ENCODE data around the gene TMEM39B. TPM values are rescaled to one million over a fixed set of nuclear protein-coding genes. Genes with fewer than 3 reads are reported as not detected.

The TMEM39B gene
- polyA plus RNA-seq, 1 donor = 14.9 TPM

DNA sequence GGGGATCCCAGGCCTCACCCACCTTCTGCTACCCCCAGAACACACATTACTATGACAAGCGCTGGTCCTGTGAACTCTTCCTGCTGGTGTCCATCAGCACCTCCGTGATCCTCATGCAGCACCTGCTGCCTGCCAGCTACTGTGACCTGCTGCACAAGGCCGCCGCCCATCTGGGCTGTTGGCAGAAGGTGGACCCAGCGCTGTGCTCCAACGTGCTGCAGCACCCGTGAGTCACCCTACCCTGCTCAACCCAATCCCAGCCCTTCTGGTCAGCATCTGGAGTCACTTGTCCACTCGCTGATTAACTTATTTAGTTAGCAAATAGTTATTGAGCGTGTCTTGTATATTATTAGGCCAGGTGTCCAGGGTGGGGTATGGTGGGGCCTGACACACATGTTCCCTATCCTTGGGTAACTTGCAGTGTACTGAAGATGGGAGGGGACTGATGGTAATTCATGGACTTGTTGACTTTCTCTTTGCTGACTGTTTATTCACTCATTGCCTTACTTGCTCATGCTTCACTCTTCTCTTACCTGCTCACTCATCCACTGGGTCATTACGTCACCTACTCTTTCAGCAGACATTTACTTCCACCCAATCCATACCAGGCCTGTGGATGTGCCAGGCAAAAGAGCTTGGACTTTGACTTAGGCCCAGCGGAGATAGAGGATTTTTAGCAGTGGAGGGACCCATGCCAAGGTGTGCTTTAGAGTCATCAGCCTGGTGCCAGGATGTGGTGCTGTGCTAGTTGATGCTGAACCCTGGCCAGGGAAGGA, 22.2 kb downstream of the TMEM39B start:
- H3K4me3 ChIP-seq (ENCODE audit: low read length) = no peak overlapping the region
- DNase-seq = peak in 1 of 2 donors; percentile 64
- WGBS (ENCODE audit: insufficient coverage, low lambda C conversion rate) = no CpG with 5 or more reads among the region's 11 CpGs
- no peak overlapping the region for H3K27ac ChIP-seq (ENCODE audit: low read length)
- H3K9me3 ChIP-seq (ENCODE audit: control insufficient read depth, low read depth, low read length) = no peaks in the 10 kb centered on the region
- peaks cover 56% of the 10 kb centered on the region for H3K36me3 ChIP-seq (ENCODE audit: control insufficient read depth, insufficient read depth, low read length)
- H3K4me1 ChIP-seq (ENCODE audit: control insufficient read depth, insufficient read depth, low read length) = no peaks in the 10 kb centered on the region
- no peaks in the 10 kb centered on the region for H3K27me3 ChIP-seq (ENCODE audit: control insufficient read depth, insufficient read depth, low read length)

DNA sequence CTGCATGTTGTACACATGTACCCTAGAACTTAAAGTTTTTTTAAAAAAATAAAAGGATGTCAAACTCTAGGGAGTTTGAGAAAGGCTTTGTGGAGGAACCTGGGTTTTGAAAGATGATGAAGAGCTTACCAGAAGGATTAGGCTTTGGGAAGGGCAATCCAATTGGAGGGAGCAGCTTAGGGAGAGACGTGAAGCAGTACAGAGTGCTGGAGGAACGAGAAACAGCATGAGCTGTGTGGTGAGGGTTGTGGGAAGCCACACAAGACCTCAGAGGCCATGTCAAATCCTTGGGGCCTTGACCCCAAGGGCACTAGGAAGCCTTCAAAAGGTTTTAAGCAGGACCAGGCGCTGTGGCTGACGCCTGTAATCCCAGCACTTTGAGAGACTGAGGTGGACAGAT, 26.7 kb downstream of the TMEM39B start:
- no peaks in the 10 kb centered on the region for H3K27me3 ChIP-seq (ENCODE audit: control insufficient read depth, insufficient read depth, low read length)
- no peaks in the 10 kb centered on the region for H3K9me3 ChIP-seq (ENCODE audit: control insufficient read depth, low read depth, low read length)
- DNase-seq = no peak
- H3K36me3 ChIP-seq (ENCODE audit: control insufficient read depth, insufficient read depth, low read length) = peaks cover 42% of the 10 kb centered on the region
- peaks cover 9% of the 10 kb centered on the region for H3K4me1 ChIP-seq (ENCODE audit: control insufficient read depth, insufficient read depth, low read length)
- H3K27ac ChIP-seq (ENCODE audit: low read length) = no peak overlapping the region
- no peak overlapping the region for H3K4me3 ChIP-seq (ENCODE audit: low read length)
- no CpG with 5 or more reads among the region's 4 CpGs for WGBS (ENCODE audit: insufficient coverage, low lambda C conversion rate)

DNA sequence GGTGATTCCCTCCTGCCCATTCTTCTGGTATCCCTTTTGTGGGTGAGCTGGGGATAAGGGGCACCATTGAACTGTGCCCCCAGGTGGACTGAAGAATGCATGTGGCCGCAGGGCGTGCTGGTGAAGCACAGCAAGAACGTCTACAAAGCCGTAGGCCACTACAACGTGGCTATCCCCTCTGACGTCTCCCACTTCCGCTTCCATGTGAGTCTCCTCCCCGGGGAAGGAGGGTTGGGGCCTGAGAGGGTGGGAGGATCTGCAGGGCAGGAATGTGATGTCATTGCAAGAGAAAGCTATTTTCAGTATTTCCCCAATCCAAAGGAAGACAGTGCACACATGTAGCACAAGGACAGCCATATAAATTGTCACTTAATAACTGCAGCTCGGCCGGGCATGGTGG, 27.6 kb downstream of the TMEM39B start:
- DNase-seq = no peak
- Histone ChIP-seq H3K27me3 (ENCODE audit: control insufficient read depth, insufficient read depth, low read length) (no peaks in the 10 kb centered on the region), H3K4me3 (ENCODE audit: low read length) (no peak overlapping the region), H3K27ac (ENCODE audit: low read length) (no peak overlapping the region), H3K36me3 (ENCODE audit: control insufficient read depth, insufficient read depth, low read length) (peaks cover 33% of the 10 kb centered on the region), H3K4me1 (ENCODE audit: control insufficient read depth, insufficient read depth, low read length) (peaks cover 9% of the 10 kb centered on the region), H3K9me3 (ENCODE audit: control insufficient read depth, low read depth, low read length) (no peaks in the 10 kb centered on the region)
- WGBS (ENCODE audit: insufficient coverage, low lambda C conversion rate) = no CpG with 5 or more reads among the region's 10 CpGs

DNA sequence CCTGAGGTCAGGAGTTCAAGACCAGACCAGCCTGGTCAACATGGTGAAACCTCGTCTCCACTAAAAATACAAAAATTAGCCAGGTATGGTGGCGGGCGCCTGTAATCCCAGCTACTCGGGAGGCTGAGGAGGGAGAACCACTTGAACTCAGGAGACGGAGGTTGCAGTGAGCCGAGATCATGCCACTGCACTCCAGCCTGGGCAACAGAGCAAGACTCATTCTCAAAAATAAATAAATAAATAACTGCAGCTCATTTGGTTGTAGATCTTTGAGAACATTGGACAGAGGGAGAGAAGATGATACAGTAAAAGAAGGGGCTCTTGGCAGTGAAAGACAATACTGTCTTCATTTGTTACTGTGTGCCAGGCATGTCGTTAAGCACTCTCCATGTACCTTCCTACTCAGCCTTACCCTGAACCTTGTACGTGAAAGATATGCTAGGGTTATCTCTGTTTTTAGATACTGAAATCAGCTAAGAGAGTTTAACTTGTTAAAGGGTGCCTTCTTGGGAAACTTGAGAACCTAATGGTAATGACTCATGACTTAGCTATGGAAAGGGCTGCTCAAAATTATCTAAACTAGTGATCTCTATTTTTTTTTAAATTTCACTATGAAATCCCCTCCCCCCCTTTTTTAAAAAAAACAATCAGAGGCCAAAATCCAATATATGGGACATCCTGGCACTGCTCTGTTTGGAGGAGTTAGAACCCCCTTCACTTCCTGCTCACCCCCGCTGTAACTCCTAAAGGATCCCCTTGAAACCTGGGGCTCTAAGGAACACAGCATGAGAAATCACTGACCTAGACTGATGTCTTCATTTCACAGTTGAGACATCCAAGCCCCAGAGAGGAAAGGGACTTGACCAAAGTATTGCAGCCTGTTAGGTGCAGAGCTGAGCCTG, 28.3 kb downstream of the TMEM39B start:
- no peaks in the 10 kb centered on the region for H3K9me3 ChIP-seq (ENCODE audit: control insufficient read depth, low read depth, low read length)
- H3K36me3 ChIP-seq (ENCODE audit: control insufficient read depth, insufficient read depth, low read length) = peaks cover 26% of the 10 kb centered on the region
- H3K4me1 ChIP-seq (ENCODE audit: control insufficient read depth, insufficient read depth, low read length) = peaks cover 9% of the 10 kb centered on the region
- no peak overlapping the region for H3K27ac ChIP-seq (ENCODE audit: low read length)
- no peaks in the 10 kb centered on the region for H3K27me3 ChIP-seq (ENCODE audit: control insufficient read depth, insufficient read depth, low read length)
- peak; percentile 21 to 59 for DNase-seq
- no peak overlapping the region for H3K4me3 ChIP-seq (ENCODE audit: low read length)
- WGBS (ENCODE audit: insufficient coverage, low lambda C conversion rate) = no CpG with 5 or more reads among the region's 9 CpGs

DNA sequence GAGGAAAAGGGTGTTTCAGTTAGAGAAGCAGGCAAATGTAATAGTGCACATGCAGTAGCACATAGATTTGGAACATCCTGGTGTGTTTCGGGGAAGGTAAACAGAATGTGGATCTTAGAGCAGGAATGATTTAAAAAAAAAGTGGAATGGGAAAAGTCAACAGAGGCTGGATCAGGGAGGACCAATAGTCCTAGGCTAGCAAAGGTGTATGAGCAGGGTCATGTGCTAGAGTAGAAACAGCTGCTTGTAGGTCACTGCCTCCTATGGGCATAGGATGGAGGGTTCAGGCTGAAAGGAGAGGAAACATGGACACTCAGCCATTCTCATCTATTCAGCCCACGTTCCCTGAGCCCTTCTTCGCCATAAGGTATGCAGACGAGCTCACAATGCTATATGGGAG, 31.4 kb downstream of the TMEM39B start:
- Histone ChIP-seq H3K4me1 (ENCODE audit: control insufficient read depth, insufficient read depth, low read length) (peaks cover 9% of the 10 kb centered on the region), H3K4me3 (ENCODE audit: low read length) (no peak overlapping the region), H3K27me3 (ENCODE audit: control insufficient read depth, insufficient read depth, low read length) (no peaks in the 10 kb centered on the region), H3K27ac (ENCODE audit: low read length) (no peak overlapping the region), H3K9me3 (ENCODE audit: control insufficient read depth, low read depth, low read length) (no peaks in the 10 kb centered on the region), H3K36me3 (ENCODE audit: control insufficient read depth, insufficient read depth, low read length) (peaks cover 15% of the 10 kb centered on the region)
- WGBS (ENCODE audit: insufficient coverage, low lambda C conversion rate) = no CpG with 5 or more reads among the region's 4 CpGs
- DNase-seq = peak in 1 of 2 donors; percentile 26

DNA sequence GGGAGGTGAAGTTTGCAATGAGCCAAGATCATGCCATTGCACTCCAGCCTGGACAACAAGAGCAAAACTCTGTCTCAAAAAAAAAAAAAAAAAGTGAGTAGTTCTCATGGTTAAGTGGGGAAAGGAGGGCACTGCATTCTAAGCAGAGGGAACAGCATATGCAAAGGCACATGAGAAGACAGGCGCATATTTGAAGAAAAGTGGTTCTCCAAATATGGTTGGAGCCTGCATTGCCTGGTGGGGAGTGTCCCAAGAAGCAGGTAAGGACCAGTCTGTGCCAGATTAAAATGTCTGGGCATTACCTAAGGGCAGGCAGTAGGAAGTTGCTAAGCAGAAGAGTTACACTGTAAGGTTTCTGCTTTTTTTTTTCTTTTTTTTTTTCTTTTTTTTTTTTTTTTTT, 32.6 kb downstream of the TMEM39B start:
- Histone ChIP-seq H3K36me3 (ENCODE audit: control insufficient read depth, insufficient read depth, low read length) (peaks cover 10% of the 10 kb centered on the region), H3K27me3 (ENCODE audit: control insufficient read depth, insufficient read depth, low read length) (no peaks in the 10 kb centered on the region), H3K9me3 (ENCODE audit: control insufficient read depth, low read depth, low read length) (no peaks in the 10 kb centered on the region), H3K4me1 (ENCODE audit: control insufficient read depth, insufficient read depth, low read length) (peaks cover 9% of the 10 kb centered on the region), H3K27ac (ENCODE audit: low read length) (no peak overlapping the region), H3K4me3 (ENCODE audit: low read length) (no peak overlapping the region)
- WGBS (ENCODE audit: insufficient coverage, low lambda C conversion rate) = no CpG with 5 or more reads among the region's 1 CpG
- DNase-seq = no peak

DNA sequence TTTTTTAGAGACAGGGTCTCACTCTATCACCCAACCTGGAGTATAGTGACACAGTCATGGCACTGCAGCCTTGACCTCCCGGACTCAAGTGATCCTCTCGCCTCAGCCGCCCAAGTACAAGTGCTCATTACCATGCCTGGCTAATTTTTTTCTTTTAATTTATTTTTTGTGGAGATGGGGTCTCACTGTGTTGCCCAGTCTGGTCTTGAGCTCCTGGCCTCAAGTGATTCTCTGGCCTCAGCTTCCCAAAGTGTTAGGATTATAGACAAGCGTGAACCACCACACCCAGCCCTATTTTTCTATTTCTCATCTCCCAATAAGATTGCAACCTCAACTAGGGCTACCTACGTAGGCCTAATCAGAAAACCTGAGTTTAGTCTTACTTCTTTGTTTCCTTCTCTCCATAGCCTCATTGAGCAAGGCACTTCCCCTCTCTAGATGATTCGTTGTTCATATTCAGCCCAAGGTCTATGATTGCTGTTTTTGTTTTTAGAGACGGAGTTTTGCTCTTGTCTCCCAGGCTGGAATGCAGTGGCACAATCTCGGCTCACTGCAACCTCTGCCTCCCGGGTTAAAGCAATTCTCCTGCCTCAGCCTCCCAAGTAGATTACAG, 34.0 kb downstream of the TMEM39B start:
- no peak for DNase-seq
- no peaks in the 10 kb centered on the region for H3K27me3 ChIP-seq (ENCODE audit: control insufficient read depth, insufficient read depth, low read length)
- peaks cover 3% of the 10 kb centered on the region for H3K4me1 ChIP-seq (ENCODE audit: control insufficient read depth, insufficient read depth, low read length)
- H3K9me3 ChIP-seq (ENCODE audit: control insufficient read depth, low read depth, low read length) = no peaks in the 10 kb centered on the region
- H3K27ac ChIP-seq (ENCODE audit: low read length) = no peak overlapping the region
- H3K4me3 ChIP-seq (ENCODE audit: low read length) = no peak overlapping the region
- peaks cover 8% of the 10 kb centered on the region for H3K36me3 ChIP-seq (ENCODE audit: control insufficient read depth, insufficient read depth, low read length)
- WGBS (ENCODE audit: insufficient coverage, low lambda C conversion rate) = no CpG with 5 or more reads among the region's 9 CpGs

DNA sequence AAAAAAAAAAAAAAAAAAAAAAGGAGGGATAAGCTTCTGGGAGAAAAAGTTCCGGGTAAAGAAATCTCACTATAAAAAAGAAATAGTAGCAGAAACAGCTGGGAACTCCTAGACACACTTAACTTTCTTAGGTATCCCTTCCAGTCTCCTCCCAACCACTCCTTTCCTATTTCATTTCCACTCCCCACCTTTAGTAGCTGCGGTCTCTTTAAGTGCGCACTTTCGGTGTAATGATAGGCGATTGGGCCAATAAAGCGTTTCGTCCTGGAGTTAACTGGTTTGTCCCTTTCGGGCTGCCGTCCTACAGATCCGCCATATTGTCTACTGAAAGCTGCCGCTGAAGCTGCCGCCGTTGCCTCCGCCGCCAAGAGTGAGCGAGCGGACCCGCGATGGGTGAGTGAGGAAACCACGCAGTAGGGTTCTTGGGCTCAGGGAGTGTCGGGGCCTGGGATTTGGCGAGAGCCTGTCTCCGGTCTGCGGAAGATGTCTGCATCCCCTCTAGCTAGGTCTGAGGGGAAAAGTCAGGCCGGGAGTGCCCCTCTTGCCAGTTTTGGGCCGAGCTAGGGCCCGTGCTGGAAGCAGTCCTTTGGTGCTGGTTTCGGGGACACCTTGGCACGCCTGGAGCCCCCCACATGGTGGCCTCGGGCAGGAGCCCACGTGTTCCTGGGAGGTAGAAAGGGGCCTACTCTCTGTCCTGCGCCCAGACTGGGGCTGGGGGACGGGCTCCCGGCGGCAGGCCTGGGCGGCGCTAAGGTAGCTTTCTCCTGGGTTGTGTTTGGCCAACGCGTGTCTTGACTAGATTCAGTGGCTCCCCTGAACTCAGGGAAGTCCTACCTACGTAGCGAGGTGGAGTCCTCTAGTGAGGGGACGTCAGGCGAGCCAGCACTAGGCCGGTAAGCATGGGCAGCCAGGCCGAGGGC, 35.3 kb downstream of the TMEM39B start, which contains the start of gene KPNA6:
Gene KPNA6 (plus strand): TSS at position 315 of the 920 bp plus-strand sequence. CDS start 75 bp downstream, at position 390.
- Histone ChIP-seq H3K27me3 (ENCODE audit: control insufficient read depth, insufficient read depth, low read length) (no peaks in the 10 kb centered on the region), H3K9me3 (ENCODE audit: control insufficient read depth, low read depth, low read length) (no peaks in the 10 kb centered on the region), H3K27ac (ENCODE audit: low read length) (peak within 1 kb of the TSS; percentile 74), H3K4me1 (ENCODE audit: control insufficient read depth, insufficient read depth, low read length) (no peaks in the 10 kb centered on the region), H3K4me3 (ENCODE audit: low read length) (peak within 1 kb of the TSS; percentile 60), H3K36me3 (ENCODE audit: control insufficient read depth, insufficient read depth, low read length) (no peaks in the 10 kb centered on the region)
- no CpG with 5 or more reads among the region's 45 CpGs for WGBS (ENCODE audit: insufficient coverage, low lambda C conversion rate)
- DNase-seq = peak; percentile 91 to 97

DNA sequence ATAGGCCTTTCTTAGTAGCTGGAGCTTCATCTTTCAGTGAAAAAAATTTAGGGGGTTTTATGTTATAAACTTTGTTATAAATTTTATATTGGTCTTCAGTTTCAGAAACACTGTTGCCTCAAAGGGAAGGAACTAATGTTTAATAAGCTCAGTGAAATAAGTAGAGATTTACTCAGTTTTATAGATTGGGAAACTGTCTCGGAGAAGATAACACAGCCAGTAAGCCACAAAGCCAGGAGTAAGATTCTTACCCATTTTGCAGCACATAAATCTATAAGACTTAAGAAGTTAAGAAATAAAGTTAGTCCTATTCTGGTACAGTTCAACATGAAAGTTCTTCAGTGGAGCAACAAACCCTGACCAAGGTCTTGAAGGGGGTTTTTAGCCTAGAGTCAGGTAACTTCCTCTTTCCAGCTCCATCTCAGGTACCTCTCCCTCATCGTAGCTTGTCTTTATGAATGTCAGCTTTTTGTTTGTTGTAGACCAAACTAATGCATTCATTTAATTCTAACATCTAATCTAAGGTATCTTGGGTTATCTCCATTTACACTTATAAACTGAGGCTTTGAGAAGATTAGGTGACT, 38.4 kb downstream of the TMEM39B start:
- no peak overlapping the region for H3K27ac ChIP-seq (ENCODE audit: low read length)
- peaks cover 2% of the 10 kb centered on the region for H3K36me3 ChIP-seq (ENCODE audit: control insufficient read depth, insufficient read depth, low read length)
- WGBS (ENCODE audit: insufficient coverage, low lambda C conversion rate) = no CpG with 5 or more reads among the region's 2 CpGs
- H3K27me3 ChIP-seq (ENCODE audit: control insufficient read depth, insufficient read depth, low read length) = no peaks in the 10 kb centered on the region
- H3K4me1 ChIP-seq (ENCODE audit: control insufficient read depth, insufficient read depth, low read length) = no peaks in the 10 kb centered on the region
- DNase-seq = no peak
- no peak overlapping the region for H3K4me3 ChIP-seq (ENCODE audit: low read length)
- H3K9me3 ChIP-seq (ENCODE audit: control insufficient read depth, low read depth, low read length) = no peaks in the 10 kb centered on the region

Data from large intestine (tissue), 3 donors.